ENCODE measurements around the gene HPS1.

The HPS1 gene

GRCh38 chr10:98449287-98449686 lies 2.6 kb upstream of the HPS1 start:
- no peak overlapping the region for H3K4me2 ChIP-seq (ENCODE audit: insufficient read depth, low read length, poor library complexity, severe bottlenecking)
- no peak overlapping the region for H2AFZ ChIP-seq (ENCODE audit: low read length)
- no peak overlapping the region for H4K8ac ChIP-seq (ENCODE audit: low read depth, low read length)
- no peaks in the 10 kb centered on the region for H3K9me3 ChIP-seq (replicated peaks in 1 of 2; ENCODE audit: control insufficient read depth in 2 of 2, insufficient read depth in 1 of 2, low read depth in 1 of 2, low read length in 2 of 2)
- H3K4ac ChIP-seq (ENCODE audit: low read length), result no peak overlapping the region
- no peak overlapping the region for H2BK5ac ChIP-seq (ENCODE audit: low read length)
- no peak overlapping the region for H2BK12ac ChIP-seq (ENCODE audit: low read length)
- no peak overlapping the region for H2BK120ac ChIP-seq (ENCODE audit: low read depth, low read length)
- peaks cover 10 to 13% of the 10 kb centered on the region in 2 donors for H3K36me3 ChIP-seq (replicated peaks in 1 of 2; ENCODE audit: control insufficient read depth in 2 of 2, insufficient read depth in 2 of 2, low read length in 2 of 2)
- no peak overlapping the region for H2BK15ac ChIP-seq (ENCODE audit: low read length)
- no peak overlapping the region for H3K18ac ChIP-seq (ENCODE audit: low read length)
- H3K9ac ChIP-seq (ENCODE audit: low read depth, low read length, poor library complexity), result no peak overlapping the region
- H4K91ac ChIP-seq (ENCODE audit: low read depth, low read length, poor library complexity), result no peak overlapping the region
- no peak overlapping the region for H3K23ac ChIP-seq (ENCODE audit: low read depth, low read length, poor library complexity)
- no peaks in the 10 kb centered on the region for H3K27me3 ChIP-seq (ENCODE audit: control insufficient read depth in 3 of 3, insufficient read depth in 3 of 3, low read depth in 1 of 3, low read length in 3 of 3)
- H3K4me3 ChIP-seq (ENCODE audit: low read length in 2 of 2), result no peak overlapping the region
- no peak overlapping the region for H3K27ac ChIP-seq (replicated peaks; ENCODE audit: low read length)
- H3K79me1 ChIP-seq (ENCODE audit: low read depth, low read length), result no peaks in the 10 kb centered on the region
- H3K4me1 ChIP-seq (ENCODE audit: control insufficient read depth in 2 of 2, insufficient read depth in 1 of 2, low read depth in 1 of 2, low read length in 2 of 2), result peaks cover 0 to 6% of the 10 kb centered on the region in 2 donors
- no peak overlapping the region for H3K14ac ChIP-seq (ENCODE audit: low read length)
- DNase-seq (ENCODE audit: low spot score), result no peak
- H2AK5ac ChIP-seq (ENCODE audit: low read depth, low read length), result no peak overlapping the region

- no peak overlapping the region for H4K91ac ChIP-seq (ENCODE audit: low read depth, low read length, poor library complexity)
- H3K14ac ChIP-seq (ENCODE audit: low read length), result peak overlapping the region; percentile 38
- H3K18ac ChIP-seq (ENCODE audit: low read length), result no peak overlapping the region
- H2BK5ac ChIP-seq (ENCODE audit: low read length), result no peak overlapping the region
- peak overlapping the region; percentile 74 for H3K9ac ChIP-seq (ENCODE audit: low read depth, low read length, poor library complexity)
- H3K4me3 ChIP-seq (ENCODE audit: low read length in 2 of 2), result peak overlapping the region; percentile 75 to 93
- peak overlapping the region; percentile 83 for H3K4me2 ChIP-seq (ENCODE audit: insufficient read depth, low read length, poor library complexity, severe bottlenecking)
- H3K4me1 ChIP-seq (ENCODE audit: control insufficient read depth in 2 of 2, insufficient read depth in 1 of 2, low read depth in 1 of 2, low read length in 2 of 2), result peaks cover 0 to 6% of the 10 kb centered on the region in 2 donors
- peak; percentile 30 for DNase-seq (ENCODE audit: low spot score)
- no peak overlapping the region for H4K8ac ChIP-seq (ENCODE audit: low read depth, low read length)
- no peak overlapping the region for H2BK120ac ChIP-seq (ENCODE audit: low read depth, low read length)
- H3K27me3 ChIP-seq (ENCODE audit: control insufficient read depth in 3 of 3, insufficient read depth in 3 of 3, low read depth in 1 of 3, low read length in 3 of 3), result no peaks in the 10 kb centered on the region
- H2BK12ac ChIP-seq (ENCODE audit: low read length), result no peak overlapping the region
- no peak overlapping the region for H2AK5ac ChIP-seq (ENCODE audit: low read depth, low read length)
- no peaks in the 10 kb centered on the region for H3K9me3 ChIP-seq (replicated peaks in 1 of 2; ENCODE audit: control insufficient read depth in 2 of 2, insufficient read depth in 1 of 2, low read depth in 1 of 2, low read length in 2 of 2)
- H3K4ac ChIP-seq (ENCODE audit: low read length), result no peak overlapping the region
- no peak overlapping the region for H3K27ac ChIP-seq (replicated peaks; ENCODE audit: low read length)
- no peak overlapping the region for H2BK15ac ChIP-seq (ENCODE audit: low read length)
- peak overlapping the region; percentile 25 for H3K23ac ChIP-seq (ENCODE audit: low read depth, low read length, poor library complexity)
- peak overlapping the region; percentile 100 for H2AFZ ChIP-seq (ENCODE audit: low read length)
- WGBS, 2 donors (ENCODE audit: extremely low coverage in 2 of 2, insufficient read length in 2 of 2, insufficient replicate concordance in 1 of 2), result no CpG with 5 or more reads among the region's 28 CpGs
- peaks cover 20 to 42% of the 10 kb centered on the region in 2 donors for H3K36me3 ChIP-seq (replicated peaks in 1 of 2; ENCODE audit: control insufficient read depth in 2 of 2, insufficient read depth in 2 of 2, low read length in 2 of 2)
- H3K79me1 ChIP-seq (ENCODE audit: low read depth, low read length), result no peaks in the 10 kb centered on the region
Observed at GRCh38 chr10:98446151-98446660, 529 bp downstream of the HPS1 start.

DNA sequence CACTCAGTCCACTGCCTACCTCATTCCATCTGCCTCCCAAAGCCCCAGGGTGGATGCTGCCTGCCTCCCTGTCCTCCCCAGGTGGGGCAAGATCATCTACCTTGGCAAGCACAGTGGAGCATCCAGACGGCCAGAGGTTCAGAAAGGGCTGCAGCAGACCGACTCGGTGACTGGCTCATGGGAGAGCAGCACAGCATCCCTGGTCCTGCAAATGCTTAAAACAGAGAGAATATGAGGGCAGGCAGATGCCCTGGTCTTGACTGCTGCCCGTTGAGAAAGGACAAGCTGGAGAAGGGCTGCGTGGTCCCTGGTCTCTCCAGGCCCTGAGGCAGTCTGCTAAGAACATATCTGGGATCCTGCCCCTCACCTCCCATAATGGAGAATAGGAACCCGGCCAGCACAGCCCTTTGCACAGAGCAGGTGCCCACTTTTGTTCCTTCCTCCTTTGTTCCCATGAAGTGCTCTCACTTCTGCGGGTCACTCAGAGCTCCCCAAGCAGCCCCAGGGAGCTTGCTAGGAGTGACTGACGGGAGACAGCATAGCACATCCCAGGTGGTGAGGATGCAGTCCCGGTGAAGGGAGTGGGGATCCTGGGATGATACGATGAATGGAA lies 1.4 kb downstream of the HPS1 start:
- WGBS, 2 donors (ENCODE audit: extremely low coverage in 2 of 2, insufficient read length in 2 of 2, insufficient replicate concordance in 1 of 2), result no CpG with 5 or more reads among the region's 10 CpGs
- no peak overlapping the region for H4K8ac ChIP-seq (ENCODE audit: low read depth, low read length)
- H2BK12ac ChIP-seq (ENCODE audit: low read length), result no peak overlapping the region
- no peaks in the 10 kb centered on the region for H3K79me1 ChIP-seq (ENCODE audit: low read depth, low read length)
- no peak overlapping the region for H4K91ac ChIP-seq (ENCODE audit: low read depth, low read length, poor library complexity)
- no peaks in the 10 kb centered on the region for H3K9me3 ChIP-seq (replicated peaks in 1 of 2; ENCODE audit: control insufficient read depth in 2 of 2, insufficient read depth in 1 of 2, low read depth in 1 of 2, low read length in 2 of 2)
- no peak overlapping the region for H3K9ac ChIP-seq (ENCODE audit: low read depth, low read length, poor library complexity)
- no peak overlapping the region for H2BK120ac ChIP-seq (ENCODE audit: low read depth, low read length)
- no peak for DNase-seq (ENCODE audit: low spot score)
- H3K27ac ChIP-seq (replicated peaks; ENCODE audit: low read length), result no peak overlapping the region
- H2AFZ ChIP-seq (ENCODE audit: low read length), result no peak overlapping the region
- no peak overlapping the region for H3K4ac ChIP-seq (ENCODE audit: low read length)
- H3K14ac ChIP-seq (ENCODE audit: low read length), result no peak overlapping the region
- H3K18ac ChIP-seq (ENCODE audit: low read length), result no peak overlapping the region
- peak overlapping the region; percentile 56 to 75 for H3K4me3 ChIP-seq (ENCODE audit: low read length in 2 of 2)
- H2AK5ac ChIP-seq (ENCODE audit: low read depth, low read length), result no peak overlapping the region
- peaks cover 20 to 50% of the 10 kb centered on the region in 2 donors for H3K36me3 ChIP-seq (replicated peaks in 1 of 2; ENCODE audit: control insufficient read depth in 2 of 2, insufficient read depth in 2 of 2, low read length in 2 of 2)
- H2BK5ac ChIP-seq (ENCODE audit: low read length), result no peak overlapping the region
- H3K4me2 ChIP-seq (ENCODE audit: insufficient read depth, low read length, poor library complexity, severe bottlenecking), result no peak overlapping the region
- peaks cover 0 to 6% of the 10 kb centered on the region in 2 donors for H3K4me1 ChIP-seq (ENCODE audit: control insufficient read depth in 2 of 2, insufficient read depth in 1 of 2, low read depth in 1 of 2, low read length in 2 of 2)
- H2BK15ac ChIP-seq (ENCODE audit: low read length), result no peak overlapping the region
- H3K23ac ChIP-seq (ENCODE audit: low read depth, low read length, poor library complexity), result no peak overlapping the region
- H3K27me3 ChIP-seq (ENCODE audit: control insufficient read depth in 3 of 3, insufficient read depth in 3 of 3, low read depth in 1 of 3, low read length in 3 of 3), result no peaks in the 10 kb centered on the region

- Histone ChIP-seq H3K9me3 (replicated peaks in 1 of 2; ENCODE audit: control insufficient read depth in 2 of 2, insufficient read depth in 1 of 2, low read depth in 1 of 2, low read length in 2 of 2) (peaks cover 0 to under 1% of the 10 kb centered on the region in 2 donors), H2BK12ac (ENCODE audit: low read length) (no peak overlapping the region), H3K36me3 (replicated peaks in 1 of 2; ENCODE audit: control insufficient read depth in 2 of 2, insufficient read depth in 2 of 2, low read length in 2 of 2) (peaks cover 20 to 59% of the 10 kb centered on the region in 2 donors), H4K8ac (ENCODE audit: low read depth, low read length) (no peak overlapping the region), H2BK5ac (ENCODE audit: low read length) (no peak overlapping the region), H2AK5ac (ENCODE audit: low read depth, low read length) (no peak overlapping the region), H3K27ac (replicated peaks; ENCODE audit: low read length) (no peak overlapping the region), H3K4me2 (ENCODE audit: insufficient read depth, low read length, poor library complexity, severe bottlenecking) (no peak overlapping the region), H3K4me1 (ENCODE audit: control insufficient read depth in 2 of 2, insufficient read depth in 1 of 2, low read depth in 1 of 2, low read length in 2 of 2) (peaks cover 0 to 6% of the 10 kb centered on the region in 2 donors), H3K18ac (ENCODE audit: low read length) (no peak overlapping the region), H3K23ac (ENCODE audit: low read depth, low read length, poor library complexity) (no peak overlapping the region), H2AFZ (ENCODE audit: low read length) (no peak overlapping the region), H3K4me3 (ENCODE audit: low read length in 2 of 2) (no peak overlapping the region), H2BK15ac (ENCODE audit: low read length) (no peak overlapping the region), H3K27me3 (ENCODE audit: control insufficient read depth in 3 of 3, insufficient read depth in 3 of 3, low read depth in 1 of 3, low read length in 3 of 3) (no peaks in the 10 kb centered on the region), H3K9ac (ENCODE audit: low read depth, low read length, poor library complexity) (no peak overlapping the region), H3K79me1 (ENCODE audit: low read depth, low read length) (no peaks in the 10 kb centered on the region), H4K91ac (ENCODE audit: low read depth, low read length, poor library complexity) (no peak overlapping the region), H3K14ac (ENCODE audit: low read length) (no peak overlapping the region), H3K4ac (ENCODE audit: low read length) (no peak overlapping the region), H2BK120ac (ENCODE audit: low read depth, low read length) (no peak overlapping the region)
- no CpG with 5 or more reads among the region's 9 CpGs for WGBS, 2 donors (ENCODE audit: extremely low coverage in 2 of 2, insufficient read length in 2 of 2, insufficient replicate concordance in 1 of 2)
- no peak for DNase-seq (ENCODE audit: low spot score)
Observed at GRCh38 chr10:98444314-98445006, 2.3 kb downstream of the HPS1 start.

Data from neuronal stem cell (in vitro differentiated cells).